Neural progenitor cell (in vitro differentiated cells): ENCODE results near the gene ABI3BP.

ENCODE experiments used
- CTCF ChIP-seq: fragments of 200-600 bp; sonication (generic); IDR thresholded peaks from 2 replicates; pipeline ENCODE4 v1.5.1; 2017; ENCODE audit warnings: antibody characterized with exemption, mild to moderate bottlenecking
- EZH2 ChIP-seq: fragments of 200-600 bp; sonication (generic); IDR thresholded peaks from 2 replicates; pipeline ENCODE4 v1.6.1; 2017; ENCODE audit warnings: antibody characterized with exemption, mild to moderate bottlenecking, moderate library complexity
- EZH2phosphoT487 ChIP-seq: fragments of 200-600 bp; sonication (generic); IDR thresholded peaks from 2 replicates; pipeline ENCODE4 v1.6.1; 2017; ENCODE audit warnings: antibody characterized with exemption

DNA sequence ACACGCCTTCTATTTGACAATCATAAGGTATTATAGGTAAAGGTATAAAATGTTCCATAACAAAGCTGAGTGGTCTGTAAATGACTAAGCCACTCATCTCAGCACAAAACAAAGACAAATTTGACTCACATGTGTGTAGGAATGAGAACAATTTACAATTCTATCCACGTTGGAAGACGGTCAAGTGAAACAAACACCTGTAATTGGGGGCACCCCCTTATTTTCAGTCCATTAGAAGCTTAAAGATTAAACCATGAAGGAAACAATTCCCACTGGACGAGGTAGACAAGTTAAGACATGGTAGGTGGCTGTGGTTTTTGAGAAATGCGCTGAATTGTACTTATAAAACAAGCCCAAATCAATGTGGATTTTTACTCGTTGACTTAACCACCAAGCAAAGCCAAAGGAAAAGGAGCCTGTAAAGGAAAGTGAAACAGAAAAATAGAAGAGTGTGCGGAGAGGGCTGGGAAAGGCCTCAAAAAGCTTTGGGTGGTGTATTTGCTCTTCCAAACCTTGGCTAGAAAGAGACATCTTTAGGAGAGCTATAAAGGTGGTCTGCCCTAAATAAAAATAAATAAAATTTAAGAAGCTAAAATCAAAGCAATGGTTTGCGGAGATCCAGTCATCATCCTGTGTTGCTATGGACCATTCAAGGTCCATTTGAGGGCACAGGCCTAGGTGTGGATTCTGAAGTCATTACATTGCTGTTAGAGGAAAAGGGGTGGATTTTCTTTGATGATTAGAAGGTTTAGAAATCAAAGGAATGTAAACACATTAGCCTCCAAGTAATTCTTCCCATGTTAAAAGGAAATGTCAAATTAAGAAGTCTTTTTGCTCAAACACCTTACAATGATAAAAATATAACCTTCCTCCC lies 148.9 kb downstream of the ABI3BP start:
- TF ChIP-seq CTCF (no peak), EZH2 (no peak), EZH2phosphoT487 (no peak)
